MCF 10A (cell line): ENCODE measurements around the gene CEBPZ. TPM values are rescaled to one million over a fixed set of nuclear protein-coding genes. Genes with fewer than 3 reads are reported as not detected.
"Not testable (repeated sequence)": the region's sequence is repeated elsewhere in the genome, so short reads cannot be mapped to it uniquely, and the experiment has no call there.

ENCODE experiments used
- BruUV-seq: library from RNA; stranded (reverse); fragments of 400-500 nt; replicated peaks from 2 replicates; lab custom pipeline; 2021; lab: Mats Ljungman, UMichigan
- CTCF ChIA-PET: fragments of 300-600 bp; sonication (Branson Sonifier 250); formaldehyde crosslinking; extraction: SDS; loops from one replicate; lab custom pipeline; 2021; ENCODE audit warnings: antibody characterized with exemption, inconsistent platforms; lab: Yijun Ruan, JAX
- POLR2A ChIA-PET: fragments of 300-600, 350-650 bp; sonication (Branson Sonifier 250); formaldehyde crosslinking; extraction: SDS; loops from one replicate; lab custom pipeline; 2020; ENCODE audit warnings: antibody characterized with exemption, inconsistent platforms; lab: Yijun Ruan, JAX
- DNase-seq: peaks from one replicate; pipeline ENCODE4 v3.0.0-alpha.2; 2018; ENCODE audit not compliant: unreplicated experiment
- H3K27ac Mint-ChIP-seq: one replicate; pipeline ENCODE4 v1.8.0; 2022; ENCODE audit warnings: mild to moderate bottlenecking, low read depth, mixed read lengths; ENCODE audit not compliant: unreplicated experiment
- H3K27me3 Mint-ChIP-seq: one replicate; pipeline ENCODE4 v1.8.0; 2022; ENCODE audit warnings: mixed read lengths; ENCODE audit not compliant: insufficient read depth, unreplicated experiment
- H3K36me3 Mint-ChIP-seq: one replicate; pipeline ENCODE4 v1.8.0; 2022; ENCODE audit warnings: mild to moderate bottlenecking, moderate library complexity, mixed read lengths; ENCODE audit not compliant: insufficient read depth, unreplicated experiment
- H3K4me1 Mint-ChIP-seq: one replicate; pipeline ENCODE4 v1.8.0; 2022; ENCODE audit warnings: mixed read lengths; ENCODE audit not compliant: insufficient read depth, unreplicated experiment
- H3K4me3 Mint-ChIP-seq: one replicate; pipeline ENCODE4 v1.8.0; 2022; ENCODE audit warnings: mild to moderate bottlenecking, moderate library complexity, mixed read lengths; ENCODE audit not compliant: unreplicated experiment
- H3K9me3 Mint-ChIP-seq: one replicate; pipeline ENCODE4 v1.8.0; 2022; ENCODE audit warnings: mixed read lengths; ENCODE audit not compliant: unreplicated experiment
- CTCF ChIP-seq: fragments of 200-600 bp; IDR thresholded peaks from one replicate; pipeline ENCODE4 v1.8.0; 2022; ENCODE audit warnings: antibody characterized with exemption, mild to moderate bottlenecking; ENCODE audit not compliant: unreplicated experiment
- intact Hi-C: fragments of 100-400 bp; cut with micrococcal nuclease; formaldehyde crosslinking; loops from 2 replicates; pipeline ENCODE4 v1.14.1; 2022
- total RNA-seq: library from RNA; stranded (reverse); gene quantifications from 2 replicates; pipeline ENCODE4 v1.2.3, GENCODE V29; 2022

Gene CEBPZ
- total RNA-seq, 1 experiment from 2014 or later = 61.7 TPM

- BruUV-seq = no TSS peak
- intact Hi-C loops = no loop called here
- POLR2A ChIA-PET = interaction anchor here (1.0 to 1.8 kb wide), 3 partner anchors 10 to 73 kb away, joined by 3 to 5 read pairs (median 4); no protein-coding TSS in a partner anchor
These were observed 2.6 kb downstream of the CEBPZ start for GRCh38 chr2:37228788-37229187.

GRCh38 chr2:37226863-37227262 is 4.5 kb downstream of the CEBPZ start:
- BruUV-seq = no TSS peak
- POLR2A ChIA-PET = no interaction called here
- intact Hi-C loops = no loop called here
- Mint-ChIP-seq H3K27ac (no peak overlapping the region), H3K9me3 (no peaks in the 10 kb centered on the region), H3K4me1 (peaks cover 7% of the 10 kb centered on the region), H3K36me3 (peaks cover 58% of the 10 kb centered on the region), H3K27me3 (no peaks in the 10 kb centered on the region), H3K4me3 (no peak overlapping the region)
- DNase-seq = no peak
- TF ChIP-seq CTCF = no peak
- CTCF ChIA-PET = no interaction called here

More at GRCh38 chr2:37228788-37229187, 2.6 kb downstream of the CEBPZ start:
- Mint-ChIP-seq H3K27me3 (no peaks in the 10 kb centered on the region), H3K27ac (no peak overlapping the region), H3K9me3 (no peaks in the 10 kb centered on the region), H3K4me3 (no peak overlapping the region), H3K4me1 (peaks cover 7% of the 10 kb centered on the region), H3K36me3 (peaks cover 38% of the 10 kb centered on the region)
- TF ChIP-seq CTCF = no peak
- DNase-seq = no peak
- CTCF ChIA-PET = no interaction called here

- peaks cover 73% of the 10 kb centered on the region for H3K36me3 Mint-ChIP-seq
- H3K27ac Mint-ChIP-seq, H3K4me3 Mint-ChIP-seq, CTCF ChIA-PET, H3K9me3 Mint-ChIP-seq, POLR2A ChIA-PET, H3K4me1 Mint-ChIP-seq, DNase-seq, BruUV-seq, intact Hi-C loops, H3K27me3 Mint-ChIP-seq: not testable (repeated sequence)
These were observed 6.3 kb downstream of the CEBPZ start for GRCh38 chr2:37225129-37225528.

- no peak for TF ChIP-seq CTCF
- H3K27ac Mint-ChIP-seq = no peak overlapping the region
- DNase-seq = no peak
- H3K4me1 Mint-ChIP-seq = peaks cover 7% of the 10 kb centered on the region
- H3K9me3 Mint-ChIP-seq = no peaks in the 10 kb centered on the region
- H3K36me3 Mint-ChIP-seq = peaks cover 78% of the 10 kb centered on the region
- no peaks in the 10 kb centered on the region for H3K27me3 Mint-ChIP-seq
- CTCF ChIA-PET = interaction anchor here (0.7 kb wide), 1 partner anchor 18 kb away, joined by 3 read pairs; no protein-coding TSS in a partner anchor
- intact Hi-C loops = no loop called here
- POLR2A ChIA-PET = no interaction called here
- no peak overlapping the region for H3K4me3 Mint-ChIP-seq
- BruUV-seq = no TSS peak
These were observed 7.3 kb downstream of the CEBPZ start for GRCh38 chr2:37224063-37224462.
